CD8-positive, alpha-beta memory T cell (primary cell): Measurements from ENCODE around the gene TRIM7. TPM values are rescaled to one million over a fixed set of nuclear protein-coding genes. Genes with fewer than 3 reads are reported as not detected.
"Not testable (repeated sequence)": the region's sequence is repeated elsewhere in the genome, so short reads cannot be mapped to it uniquely, and the experiment has no call there.

ENCODE experiments used
- CTCF ChIA-PET: fragments of 350-600 bp; sonication (Branson Sonifier 250); formaldehyde crosslinking; loops from one replicate; lab custom pipeline; 2021; ENCODE audit warnings: antibody characterized with exemption; lab: Charles Lee
- POLR2A ChIA-PET: fragments of 350-600 bp; sonication (Branson Sonifier 250); formaldehyde crosslinking; loops from one replicate; lab custom pipeline; 2021; ENCODE audit warnings: antibody characterized with exemption; lab: Charles Lee
- DNase-seq, 5 donors: peaks; one replicate each; pipeline versions ENCODE4 v3.0.0 to v3.0.0-alpha.2; 2020 to 2022; ENCODE audit warnings: mixed read lengths in 1 of 5
- H3K27ac ChIP-seq: one replicate; pipeline ENCODE4 v1.7.0; 2013; ENCODE audit warnings: low read depth, mild to moderate bottlenecking, low read length, moderate library complexity
- H3K27me3 ChIP-seq: 2 replicates; pipeline ENCODE4 v1.7.0; 2013; ENCODE audit warnings: low read length, mild to moderate bottlenecking; ENCODE audit not compliant: insufficient read depth, poor library complexity, severe bottlenecking
- H3K36me3 ChIP-seq: 2 replicates; pipeline ENCODE4 v1.7.0; 2013; ENCODE audit warnings: mild to moderate bottlenecking, low read length, moderate library complexity; ENCODE audit not compliant: insufficient read depth
- H3K4me1 ChIP-seq: 2 replicates; pipeline ENCODE4 v1.7.0; 2013; ENCODE audit warnings: mild to moderate bottlenecking, low read length, moderate library complexity; ENCODE audit not compliant: insufficient read depth
- H3K4me3 ChIP-seq: 2 replicates; pipeline ENCODE4 v1.7.0; 2013; ENCODE audit warnings: mild to moderate bottlenecking, low read length
- H3K9me3 ChIP-seq: 2 replicates; pipeline ENCODE4 v1.7.0; 2013; ENCODE audit warnings: mild to moderate bottlenecking, low read length
- H3K27ac Mint-ChIP-seq, 8 donors: one replicate each; pipeline ENCODE4 v1.8.0; 2020 to 2021; ENCODE audit warnings: mixed read lengths in 8 of 8, mild to moderate bottlenecking in 6 of 8, inconsistent platforms in 3 of 8, moderate library complexity in 3 of 8
- H3K27me3 Mint-ChIP-seq, 2 donors: one replicate each; pipeline ENCODE4 v1.8.0; 2020 to 2021; ENCODE audit warnings: mixed read lengths in 2 of 2, mild to moderate bottlenecking in 1 of 2, moderate library complexity in 1 of 2
- H3K36me3 Mint-ChIP-seq, 3 donors: one replicate each; pipeline ENCODE4 v1.8.0; 2020 to 2021; ENCODE audit warnings: mixed read lengths in 3 of 3, inconsistent platforms in 1 of 3, mild to moderate bottlenecking in 1 of 3
- H3K4me1 Mint-ChIP-seq, 3 donors: one replicate each; pipeline ENCODE4 v1.8.0; 2020 to 2021; ENCODE audit warnings: mixed read lengths in 3 of 3, inconsistent platforms in 1 of 3, mild to moderate bottlenecking in 1 of 3
- H3K4me3 Mint-ChIP-seq, 7 donors: one replicate each; pipeline ENCODE4 v1.8.0; 2020 to 2021; ENCODE audit warnings: mixed read lengths in 7 of 7, mild to moderate bottlenecking in 6 of 7, moderate library complexity in 4 of 7, inconsistent platforms in 2 of 7
- H3K9me3 Mint-ChIP-seq, 5 donors: one replicate each; pipeline ENCODE4 v1.8.0; 2020 to 2022; ENCODE audit warnings: mixed read lengths in 5 of 5, mild to moderate bottlenecking in 3 of 5, moderate library complexity in 2 of 5, inconsistent platforms in 1 of 5
- polyA plus RNA-seq: library from polyadenylated mRNA; unstranded; fragments of 300-500 nt; fragmentation: Illumina TruSeq; gene quantifications from one replicate; pipeline ENCODE4 v1.2.3, GENCODE V29; 2021
- total RNA-seq, 2 experiments: library from RNA; stranded (reverse); gene quantifications; one replicate each; pipeline ENCODE4 v1.2.3, GENCODE V29; 2021

The TRIM7 gene
- total and polyA plus RNA-seq, 3 experiments from 2014 or later: 0.74 to 2.3 (median 2.2) TPM

- Mint-ChIP-seq H3K27me3 (peaks cover 3 to 22% of the 10 kb centered on the region in 2 donors), H3K27ac (peak overlapping the region in 2 of 8 donors; percentile 26 to 55), H3K4me1 (peaks cover 28 to 31% (median 31%) of the 10 kb centered on the region in 3 donors), H3K36me3 (peaks cover 0 to 12% (median 4%) of the 10 kb centered on the region in 3 donors), H3K4me3 (peak overlapping the region in 1 of 7 donors; percentile 57)
- DNase-seq, H3K9me3 Mint-ChIP-seq, H3K27ac ChIP-seq, H3K27me3 ChIP-seq, POLR2A ChIA-PET, H3K4me3 ChIP-seq, H3K9me3 ChIP-seq, H3K36me3 ChIP-seq: not testable (repeated sequence)
- H3K4me1 ChIP-seq: peaks cover 18% of the 10 kb centered on the region
- CTCF ChIA-PET: interaction anchor here (1.3 to 14.5 kb wide), 3 partner anchors 9 to 26 kb away, joined by 3 to 164 read pairs (median 5); no protein-coding TSS in a partner anchor
These were observed 5.7 kb upstream of the TRIM7 start for GRCh38 chr5:181210698-181211097.

- H3K27me3 ChIP-seq, DNase-seq, H3K27ac ChIP-seq, H3K9me3 Mint-ChIP-seq, H3K4me3 ChIP-seq, H3K9me3 ChIP-seq, POLR2A ChIA-PET, H3K4me3 Mint-ChIP-seq, H3K36me3 ChIP-seq: not testable (repeated sequence)
- CTCF ChIA-PET: interaction anchor here (1.3 to 14.5 kb wide), 3 partner anchors 10 to 26 kb away, joined by 3 to 164 read pairs (median 5); no protein-coding TSS in a partner anchor
- H3K36me3 Mint-ChIP-seq: peaks cover 0 to 12% (median 4%) of the 10 kb centered on the region in 3 donors
- H3K27me3 Mint-ChIP-seq: peaks cover 3 to 24% of the 10 kb centered on the region in 2 donors
- peaks cover 31 to 35% (median 35%) of the 10 kb centered on the region in 3 donors for H3K4me1 Mint-ChIP-seq
- peak overlapping the region in 1 of 8 donors; percentile 17 for H3K27ac Mint-ChIP-seq
- H3K4me1 ChIP-seq: peaks cover 21% of the 10 kb centered on the region
These were observed 5.2 kb upstream of the TRIM7 start for GRCh38 chr5:181210148-181210547.

- peaks cover 22% of the 10 kb centered on the region for H3K4me1 ChIP-seq
- H3K4me3 Mint-ChIP-seq, H3K27ac ChIP-seq, H3K27me3 ChIP-seq, H3K36me3 ChIP-seq, DNase-seq, H3K9me3 ChIP-seq, H3K4me3 ChIP-seq, H3K27ac Mint-ChIP-seq, H3K9me3 Mint-ChIP-seq: not testable (repeated sequence)
- POLR2A ChIA-PET: interaction anchor here (8.4 kb wide), 1 partner anchor 18 kb away, joined by 168 read pairs; no protein-coding TSS in a partner anchor
- CTCF ChIA-PET: interaction anchor here (2.6 to 14.5 kb wide), 3 partner anchors 14 to 52 kb away, joined by 13 to 164 read pairs (median 17); partner anchors contain the start of genes TRIM41 and TRIM52
- H3K36me3 Mint-ChIP-seq: peaks cover 0 to 13% (median 4%) of the 10 kb centered on the region in 3 donors
- peaks cover 6 to 24% of the 10 kb centered on the region in 2 donors for H3K27me3 Mint-ChIP-seq
- H3K4me1 Mint-ChIP-seq: peaks cover 33 to 35% (median 35%) of the 10 kb centered on the region in 3 donors
These were observed 4.0 kb upstream of the TRIM7 start for GRCh38 chr5:181209006-181209405.

- ChIA-PET POLR2A (interaction anchor here (1.0 to 8.4 kb wide), 7 partner anchors 9 to 53 kb away, joined by 3 to 168 read pairs (median 13); partner anchors contain the start of genes RACK1, TRIM41 and TRIM52), CTCF (interaction anchor here (1.0 to 14.5 kb wide), 9 partner anchors 9 to 378 kb away, joined by 3 to 164 read pairs (median 13); partner anchors contain the start of genes TRIM41 and TRIM52)
- Histone ChIP-seq H3K27ac (peak overlapping the region; percentile 24), H3K27me3 (no peaks in the 10 kb centered on the region), H3K4me3 (no peak overlapping the region), H3K9me3 (no peaks in the 10 kb centered on the region), H3K4me1 (peaks cover 28% of the 10 kb centered on the region), H3K36me3 (no peaks in the 10 kb centered on the region)
- H3K27ac Mint-ChIP-seq: peak overlapping the region in 7 of 8 donors; percentile 43 to 98 (median 93)
- peaks cover 30 to 38% (median 36%) of the 10 kb centered on the region in 3 donors for H3K4me1 Mint-ChIP-seq
- peaks cover 0 to 9% (median 4%) of the 10 kb centered on the region in 5 donors for H3K9me3 Mint-ChIP-seq
- peaks cover 0 to 10% (median under 1%) of the 10 kb centered on the region in 3 donors for H3K36me3 Mint-ChIP-seq
- peaks cover 6 to 24% of the 10 kb centered on the region in 2 donors for H3K27me3 Mint-ChIP-seq
- DNase-seq: no peak
- peak overlapping the region; percentile 86 to 98 (median 91) for H3K4me3 Mint-ChIP-seq
These were observed 2.9 kb upstream of the TRIM7 start for GRCh38 chr5:181207960-181208253.

- H3K36me3 ChIP-seq: no peaks in the 10 kb centered on the region
- H3K4me1 ChIP-seq: peaks cover 28% of the 10 kb centered on the region
- Mint-ChIP-seq H3K27me3 (peaks cover 6 to 24% of the 10 kb centered on the region in 2 donors), H3K4me3 (peak overlapping the region; percentile 86 to 98 (median 91)), H3K4me1 (peaks cover 30 to 38% (median 36%) of the 10 kb centered on the region in 3 donors), H3K36me3 (peaks cover 0 to 10% (median 0%) of the 10 kb centered on the region in 3 donors), H3K27ac (peak overlapping the region; percentile 84 to 98 (median 94)), H3K9me3 (peaks cover 0 to 9% (median 4%) of the 10 kb centered on the region in 5 donors)
- ChIA-PET POLR2A (interaction anchor here (0.6 to 8.4 kb wide), 9 partner anchors 9 to 617 kb away, joined by 3 to 168 read pairs (median 12); partner anchors contain the start of genes RACK1, TRIM41 and TRIM52), CTCF (interaction anchor here (0.7 to 14.5 kb wide), 12 partner anchors 9 to 377 kb away, joined by 3 to 164 read pairs (median 4); partner anchors contain the start of genes TRIM41 and TRIM52)
- peak; percentile 49 to 80 (median 77) for DNase-seq
- peak overlapping the region; percentile 69 for H3K4me3 ChIP-seq
- no peaks in the 10 kb centered on the region for H3K27me3 ChIP-seq
- peak overlapping the region; percentile 24 for H3K27ac ChIP-seq
- H3K9me3 ChIP-seq: no peaks in the 10 kb centered on the region
These were observed 2.4 kb upstream of the TRIM7 start for GRCh38 chr5:181207214-181207959.

GRCh38 chr5:181205761-181206649 lies 1.0 kb upstream of the TRIM7 start:
- peaks cover 0 to 9% (median 4%) of the 10 kb centered on the region in 5 donors for H3K9me3 Mint-ChIP-seq
- CTCF ChIA-PET: interaction anchor here (1.5 to 14.5 kb wide), 6 partner anchors 11 to 376 kb away, joined by 4 to 164 read pairs (median 16); partner anchors contain the start of genes TRIM41 and TRIM52
- DNase-seq: peak in 1 of 5 donors; percentile 51
- POLR2A ChIA-PET: interaction anchor here (0.5 to 8.4 kb wide), 6 partner anchors 11 to 55 kb away, joined by 3 to 168 read pairs (median 16); partner anchors contain the start of genes TRIM41 and TRIM52
- H3K27me3 Mint-ChIP-seq: peaks cover 6 to 24% of the 10 kb centered on the region in 2 donors
- H3K4me1 Mint-ChIP-seq: peaks cover 30 to 38% (median 34%) of the 10 kb centered on the region in 3 donors
- H3K9me3 ChIP-seq: no peaks in the 10 kb centered on the region
- peak overlapping the region; percentile 86 to 98 (median 91) for H3K4me3 Mint-ChIP-seq
- no peaks in the 10 kb centered on the region for H3K27me3 ChIP-seq
- no peak overlapping the region for H3K27ac ChIP-seq
- peaks cover 0 to 10% (median 0%) of the 10 kb centered on the region in 3 donors for H3K36me3 Mint-ChIP-seq
- H3K4me1 ChIP-seq: peaks cover 28% of the 10 kb centered on the region
- no peaks in the 10 kb centered on the region for H3K36me3 ChIP-seq
- peak overlapping the region; percentile 69 for H3K4me3 ChIP-seq
- H3K27ac Mint-ChIP-seq: peak overlapping the region; percentile 84 to 98 (median 94)
